ENCODE measurements around the gene IGF2BP3.

DNA sequence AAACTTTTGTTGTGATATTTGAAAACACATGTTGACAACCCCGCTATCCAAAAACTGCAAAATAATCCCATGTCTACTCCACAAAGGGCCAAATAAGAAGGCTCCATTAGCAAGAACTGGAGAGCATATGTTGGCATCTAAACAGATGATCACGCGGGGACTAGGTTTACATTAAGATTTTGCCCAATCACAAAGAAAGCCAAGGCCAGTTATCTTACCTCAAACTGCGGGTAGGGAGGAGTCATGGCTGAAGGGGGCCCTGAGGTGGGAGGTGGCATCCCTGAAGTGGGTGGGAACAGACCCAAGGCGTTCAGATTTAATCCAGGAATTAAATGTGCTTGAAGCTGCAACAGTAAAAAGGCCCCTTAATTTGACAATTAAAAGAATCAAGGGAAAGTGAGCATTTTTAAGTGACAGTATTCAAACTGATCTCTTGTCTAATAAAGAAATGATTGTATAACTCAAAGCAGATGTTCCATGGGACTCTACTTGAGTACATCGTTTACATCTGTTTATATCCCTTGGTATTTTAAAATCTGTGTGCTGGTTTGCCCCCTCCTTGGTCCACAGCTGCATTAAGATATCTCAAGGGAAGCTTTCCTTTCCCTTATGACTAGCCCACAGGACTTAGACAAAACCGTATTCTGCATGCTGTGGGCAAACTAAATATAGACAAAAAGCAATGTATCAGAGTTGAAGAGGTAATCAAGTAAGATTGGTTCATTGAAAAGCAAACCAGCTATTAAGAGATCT, 128.3 kb downstream of the IGF2BP3 start:
- TF ChIP-seq, protein P1, sequence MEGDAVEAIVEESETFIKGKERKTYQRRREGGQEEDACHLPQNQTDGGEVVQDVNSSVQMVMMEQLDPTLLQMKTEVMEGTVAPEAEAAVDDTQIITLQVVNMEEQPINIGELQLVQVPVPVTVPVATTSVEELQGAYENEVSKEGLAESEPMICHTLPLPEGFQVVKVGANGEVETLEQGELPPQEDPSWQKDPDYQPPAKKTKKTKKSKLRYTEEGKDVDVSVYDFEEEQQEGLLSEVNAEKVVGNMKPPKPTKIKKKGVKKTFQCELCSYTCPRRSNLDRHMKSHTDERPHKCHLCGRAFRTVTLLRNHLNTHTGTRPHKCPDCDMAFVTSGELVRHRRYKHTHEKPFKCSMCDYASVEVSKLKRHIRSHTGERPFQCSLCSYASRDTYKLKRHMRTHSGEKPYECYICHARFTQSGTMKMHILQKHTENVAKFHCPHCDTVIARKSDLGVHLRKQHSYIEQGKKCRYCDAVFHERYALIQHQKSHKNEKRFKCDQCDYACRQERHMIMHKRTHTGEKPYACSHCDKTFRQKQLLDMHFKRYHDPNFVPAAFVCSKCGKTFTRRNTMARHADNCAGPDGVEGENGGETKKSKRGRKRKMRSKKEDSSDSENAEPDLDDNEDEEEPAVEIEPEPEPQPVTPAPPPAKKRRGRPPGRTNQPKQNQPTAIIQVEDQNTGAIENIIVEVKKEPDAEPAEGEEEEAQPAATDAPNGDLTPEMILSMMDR (conservative IDR thresholded peaks at IDR 0.05 in 1 of 2, IDR thresholded peaks at IDR 0.05 in 1 of 2; ENCODE audit: low read depth in 1 of 2, low read length in 2 of 2), result no peak
- TF ChIP-seq EZH2 (IDR thresholded peaks at IDR 0.05; ENCODE audit: low read length, missing control alignments), result no peak
